DND-41 (cell line): ENCODE results near the gene PDE3A.

Experiments
- ATAC-seq: fragments of 200-7000 bp; cut with Tn5 transposase; 3 replicates; pipeline ENCODE4 v1.9.1; 2021; ENCODE audit warnings: low read depth; ENCODE audit not compliant: insufficient read depth
- DNase-seq: peaks from one replicate; pipeline ENCODE4 v3.0.0-alpha.2; 2020
- H2AFZ ChIP-seq: 2 replicates; pipeline ENCODE4 v1.6.0; 2012; ENCODE audit warnings: low read depth, low read length
- H3K27ac ChIP-seq: 2 replicates; pipeline ENCODE4 v1.5.1; 2012; ENCODE audit warnings: low read length, inconsistent platforms
- H3K27me3 ChIP-seq: fragments of 200-600 bp; sonication (generic); 2 replicates; pipeline ENCODE4 v1.6.0; 2012; ENCODE audit warnings: low read length, mild to moderate bottlenecking, inconsistent platforms; ENCODE audit not compliant: insufficient read depth, poor library complexity
- H3K36me3 ChIP-seq: 2 replicates; pipeline ENCODE4 v1.5.1; 2012; ENCODE audit warnings: low read length, inconsistent platforms; ENCODE audit not compliant: insufficient read depth
- H3K4me1 ChIP-seq: 2 replicates; pipeline ENCODE4 v1.5.1; 2012; ENCODE audit warnings: mild to moderate bottlenecking, low read length; ENCODE audit not compliant: insufficient read depth
- H3K4me2 ChIP-seq: 2 replicates; pipeline ENCODE4 v1.6.0; 2012; ENCODE audit warnings: mild to moderate bottlenecking, moderate library complexity, low read length, inconsistent platforms; ENCODE audit not compliant: insufficient read depth
- H3K4me3 ChIP-seq, 2 experiments: fragments of 200-600 bp in 1 of 2; shearing (Covaris generic) in 1 of 2; 2 replicates each; pipeline ENCODE4 v1.5.1; 2012 to 2016; ENCODE audit warnings: inconsistent platforms in 2 of 2, low read length in 2 of 2, mild to moderate bottlenecking in 2 of 2, low read depth in 1 of 2, moderate library complexity in 1 of 2
- H3K79me2 ChIP-seq: 2 replicates; pipeline ENCODE4 v1.6.0; 2012; ENCODE audit warnings: low read length, inconsistent platforms; ENCODE audit not compliant: insufficient read depth
- H3K9ac ChIP-seq: 2 replicates; pipeline ENCODE4 v1.6.0; 2012; ENCODE audit warnings: low read depth, mild to moderate bottlenecking, inconsistent platforms, low read length, moderate library complexity
- H3K9me3 ChIP-seq: 2 replicates; pipeline ENCODE4 v1.5.1; 2012; ENCODE audit warnings: low read length, moderate library complexity, mild to moderate bottlenecking, inconsistent platforms; ENCODE audit not compliant: insufficient read depth, severe bottlenecking
- H4K20me1 ChIP-seq: 2 replicates; pipeline ENCODE4 v1.6.0; 2012; ENCODE audit warnings: low read length; ENCODE audit not compliant: insufficient read depth
- EZH2 ChIP-seq: IDR thresholded peaks from 3 replicates; pipeline ENCODE4 v1.6.1; 2012; ENCODE audit warnings: borderline replicate concordance, low read depth, mild to moderate bottlenecking, moderate library complexity, low read length, inconsistent platforms; ENCODE audit not compliant: severe bottlenecking
- TF ChIP-seq, protein P1 (sequence below): IDR thresholded peaks from 2 replicates; pipeline ENCODE4 v1.5.1; 2012; ENCODE audit warnings: borderline replicate concordance, low read length, moderate library complexity, mild to moderate bottlenecking; ENCODE audit not compliant: poor library complexity, severe bottlenecking; ENCODE audit errors: extremely low read depth

Gene PDE3A

DNA sequence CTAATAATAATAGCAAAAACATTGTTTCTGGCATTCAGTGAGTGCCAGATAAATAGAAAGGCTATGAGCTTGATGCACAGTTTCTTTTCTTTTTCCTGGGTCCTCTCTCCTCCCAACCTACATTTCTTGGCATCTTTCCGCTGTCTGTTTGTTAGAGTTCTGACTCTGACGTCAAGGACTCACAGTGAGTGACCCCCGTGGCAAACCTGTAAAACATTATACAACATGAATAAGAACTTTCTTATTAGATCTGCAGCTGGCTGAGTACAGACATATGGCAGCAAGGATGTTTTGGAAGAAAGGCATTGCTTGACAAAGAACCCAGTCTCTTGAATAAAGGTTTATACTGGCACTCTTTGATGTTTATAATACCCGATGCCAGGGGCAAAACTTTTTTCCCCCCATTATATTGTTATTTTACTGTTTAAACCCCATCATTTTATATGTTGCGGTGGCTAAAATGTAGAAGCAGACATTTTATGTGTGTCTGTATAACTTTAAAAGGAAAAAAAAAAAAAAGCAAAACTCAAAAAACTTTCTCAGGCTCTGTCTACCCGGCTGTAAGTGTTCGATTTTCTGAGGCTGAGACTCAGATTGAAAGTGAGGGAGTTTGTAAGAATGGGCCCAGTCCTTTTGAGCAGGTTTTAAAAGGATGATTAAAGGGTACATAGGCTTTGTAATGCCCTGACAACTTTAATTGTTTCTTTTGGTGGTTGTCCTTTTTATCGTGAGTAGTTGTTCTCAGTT lies 159.3 kb downstream of the PDE3A start:
- H3K4me3 ChIP-seq, result no peak overlapping the region
- H3K9ac ChIP-seq, result no peak overlapping the region
- DNase-seq (no peak), ATAC-seq (no peak)
- H4K20me1 ChIP-seq, result no peaks in the 10 kb centered on the region
- H3K36me3 ChIP-seq, result no peaks in the 10 kb centered on the region
- H3K27ac ChIP-seq, result no peak overlapping the region
- no peak overlapping the region for H3K4me2 ChIP-seq
- no peak overlapping the region for H2AFZ ChIP-seq
- TF ChIP-seq, protein P1, sequence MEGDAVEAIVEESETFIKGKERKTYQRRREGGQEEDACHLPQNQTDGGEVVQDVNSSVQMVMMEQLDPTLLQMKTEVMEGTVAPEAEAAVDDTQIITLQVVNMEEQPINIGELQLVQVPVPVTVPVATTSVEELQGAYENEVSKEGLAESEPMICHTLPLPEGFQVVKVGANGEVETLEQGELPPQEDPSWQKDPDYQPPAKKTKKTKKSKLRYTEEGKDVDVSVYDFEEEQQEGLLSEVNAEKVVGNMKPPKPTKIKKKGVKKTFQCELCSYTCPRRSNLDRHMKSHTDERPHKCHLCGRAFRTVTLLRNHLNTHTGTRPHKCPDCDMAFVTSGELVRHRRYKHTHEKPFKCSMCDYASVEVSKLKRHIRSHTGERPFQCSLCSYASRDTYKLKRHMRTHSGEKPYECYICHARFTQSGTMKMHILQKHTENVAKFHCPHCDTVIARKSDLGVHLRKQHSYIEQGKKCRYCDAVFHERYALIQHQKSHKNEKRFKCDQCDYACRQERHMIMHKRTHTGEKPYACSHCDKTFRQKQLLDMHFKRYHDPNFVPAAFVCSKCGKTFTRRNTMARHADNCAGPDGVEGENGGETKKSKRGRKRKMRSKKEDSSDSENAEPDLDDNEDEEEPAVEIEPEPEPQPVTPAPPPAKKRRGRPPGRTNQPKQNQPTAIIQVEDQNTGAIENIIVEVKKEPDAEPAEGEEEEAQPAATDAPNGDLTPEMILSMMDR, result no peak
- no peaks in the 10 kb centered on the region for H3K27me3 ChIP-seq
- H3K4me1 ChIP-seq, result no peaks in the 10 kb centered on the region
- no peaks in the 10 kb centered on the region for H3K79me2 ChIP-seq
- H3K9me3 ChIP-seq, result no peaks in the 10 kb centered on the region

DNA sequence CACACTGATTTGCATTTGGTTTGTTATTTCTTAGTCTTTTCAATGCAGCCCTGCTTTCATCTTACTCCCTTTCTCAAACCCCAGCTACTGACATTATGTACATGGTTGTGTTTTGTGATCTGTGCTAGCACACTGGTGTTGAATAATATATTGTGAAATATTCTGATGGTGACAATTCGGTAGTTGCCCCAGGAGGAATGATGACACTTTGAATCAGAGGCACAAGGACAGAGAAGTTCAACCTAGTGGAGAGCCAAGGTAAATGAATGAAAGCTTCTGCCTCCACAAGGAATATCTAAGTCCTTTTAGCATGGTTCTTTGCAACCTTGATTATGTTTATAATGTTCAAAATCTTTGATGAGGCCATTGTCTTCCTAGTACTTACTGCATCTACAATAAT lies 159.9 kb downstream of the PDE3A start:
- no peaks in the 10 kb centered on the region for H4K20me1 ChIP-seq
- H3K9me3 ChIP-seq, result no peaks in the 10 kb centered on the region
- no peak overlapping the region for H3K4me2 ChIP-seq
- H3K79me2 ChIP-seq, result no peaks in the 10 kb centered on the region
- TF ChIP-seq, protein P1, result no peak
- no peak for TF ChIP-seq EZH2
- no peak overlapping the region for H3K4me3 ChIP-seq
- H3K27me3 ChIP-seq, result no peaks in the 10 kb centered on the region
- H2AFZ ChIP-seq, result no peak overlapping the region
- no peak overlapping the region for H3K9ac ChIP-seq
- DNase-seq, result no peak
- ATAC-seq, result no peak
- H3K36me3 ChIP-seq, result no peaks in the 10 kb centered on the region
- no peaks in the 10 kb centered on the region for H3K4me1 ChIP-seq
- no peak overlapping the region for H3K27ac ChIP-seq

DNA sequence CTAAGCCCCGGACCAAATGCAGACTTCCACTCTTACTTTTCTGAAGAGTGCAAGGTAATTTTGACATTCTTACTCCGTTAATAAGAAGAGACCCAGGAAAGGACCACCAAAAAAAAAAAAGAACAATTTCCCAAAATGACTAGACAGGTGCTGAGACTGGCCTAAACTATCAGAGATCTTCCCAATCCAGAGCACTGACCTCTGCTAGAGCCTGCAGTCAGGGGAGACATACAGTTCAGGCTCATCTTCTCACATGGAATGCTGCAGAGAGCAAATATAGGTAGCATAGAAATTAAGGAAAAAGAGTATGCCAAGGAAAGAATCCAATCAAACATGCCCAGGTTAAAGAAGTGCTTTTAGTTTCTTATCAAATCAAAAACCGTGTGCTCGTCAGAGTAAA lies 177.9 kb downstream of the PDE3A start:
- Histone ChIP-seq H2AFZ (no peak overlapping the region), H3K36me3 (no peaks in the 10 kb centered on the region), H3K9me3 (no peaks in the 10 kb centered on the region), H3K9ac (no peak overlapping the region), H3K27ac (no peak overlapping the region), H3K27me3 (no peaks in the 10 kb centered on the region), H3K79me2 (no peaks in the 10 kb centered on the region), H3K4me1 (no peaks in the 10 kb centered on the region), H4K20me1 (no peaks in the 10 kb centered on the region), H3K4me3 (no peak overlapping the region), H3K4me2 (no peak overlapping the region)
- no peak for TF ChIP-seq EZH2
- TF ChIP-seq, protein P1, result no peak
- ATAC-seq, result no peak
- no peak for DNase-seq
